SK-N-MC (cell line): ENCODE results near the gene IFNA21.

Experiments
- EZH2 ChIP-seq: fragments of 200-600 bp; sonication (generic); IDR thresholded peaks from one replicate; pipeline ENCODE4 v1.6.1; 2017; ENCODE audit warnings: antibody characterized with exemption
- POLR2AphosphoS5 ChIP-seq: IDR thresholded peaks from 2 replicates; pipeline ENCODE4 v1.6.1; 2012; ENCODE audit warnings: mild to moderate bottlenecking, low read depth, low read length, borderline replicate concordance

DNA sequence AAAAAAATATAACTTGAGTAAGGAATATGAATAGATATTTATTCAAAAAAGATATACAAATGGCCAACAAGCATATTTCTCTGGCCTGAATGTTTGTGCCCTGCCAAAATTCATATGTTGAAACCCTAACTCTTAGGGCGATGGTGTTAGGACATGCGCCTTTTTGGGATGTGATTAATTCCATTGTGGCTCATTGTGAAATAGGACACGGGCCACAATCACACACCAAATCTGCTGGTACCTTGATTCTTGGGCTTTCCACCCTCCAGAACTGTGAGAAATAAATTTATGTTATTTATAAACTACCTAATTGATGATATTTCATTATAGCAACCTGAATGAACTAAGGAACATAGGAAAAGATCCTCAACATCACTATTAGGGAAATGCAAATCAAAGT, 5.7 kb upstream of the IFNA21 start:
- TF ChIP-seq EZH2 (no peak), POLR2AphosphoS5 (no peak)
